ENCODE measurements around the gene MYOZ3. TPM values are rescaled to one million over a fixed set of nuclear protein-coding genes. Genes with fewer than 3 reads are reported as not detected.

The MYOZ3 gene
- total RNA-seq, 1 donor from 2014 or later, result 17.9 TPM

GRCh38 chr5:150653145-150653761, 7.8 kb upstream of the MYOZ3 start:
- intact Hi-C loops (cut with DNase I), result no loop called here
- DNase-seq (ENCODE audit: low spot score) (no peak), ATAC-seq (no peak)

GRCh38 chr5:150653762-150654556, 7.1 kb upstream of the MYOZ3 start:
- DNase-seq (ENCODE audit: low spot score), result no peak
- ATAC-seq, result no peak
- intact Hi-C loops (cut with DNase I), result no loop called here

- ATAC-seq, result no peak
- DNase-seq (ENCODE audit: low spot score), result no peak
- intact Hi-C loops (cut with DNase I), result no loop called here
Measured at GRCh38 chr5:150655221-150655620, 5.8 kb upstream of the MYOZ3 start.

- ATAC-seq, result peak; percentile 44
- intact Hi-C loops (cut with DNase I), result loop anchor here (2.0 kb wide), 1 partner anchor 98 kb away; no protein-coding TSS in a partner anchor
- peak; percentile 87 for DNase-seq (ENCODE audit: low spot score)
Measured at GRCh38 chr5:150656191-150657132, 4.6 kb upstream of the MYOZ3 start.

GRCh38 chr5:150658121-150658520, 2.9 kb upstream of the MYOZ3 start:
- DNase-seq (ENCODE audit: low spot score), result no peak
- intact Hi-C loops (cut with DNase I), result no loop called here
- no peak for ATAC-seq

- no peak for DNase-seq (ENCODE audit: low spot score)
- no peak for ATAC-seq
- intact Hi-C loops (cut with DNase I), result no loop called here
Measured at GRCh38 chr5:150658699-150659265, 2.3 kb upstream of the MYOZ3 start.

- no peak for DNase-seq (ENCODE audit: low spot score)
- intact Hi-C loops (cut with DNase I), result no loop called here
- ATAC-seq, result no peak
Measured at GRCh38 chr5:150659360-150660107, 1.5 kb upstream of the MYOZ3 start.

- intact Hi-C loops (cut with DNase I), result no loop called here
- ATAC-seq (peak; percentile 8), DNase-seq (ENCODE audit: low spot score) (no peak)
Measured at GRCh38 chr5:150660108-150660831, 781 bp upstream of the MYOZ3 start.

GRCh38 chr5:150661821-150662596, 958 bp downstream of the MYOZ3 start:
- no peak for DNase-seq (ENCODE audit: low spot score)

GRCh38 chr5:150662731-150663516, 1.9 kb downstream of the MYOZ3 start:
- DNase-seq (ENCODE audit: low spot score), result no peak
- intact Hi-C loops (cut with DNase I), result no loop called here

More at GRCh38 chr5:150661821-150662596, 958 bp downstream of the MYOZ3 start:
- ATAC-seq, result no peak
- intact Hi-C loops (cut with DNase I), result no loop called here

GRCh38 chr5:150663936-150664335, 2.9 kb downstream of the MYOZ3 start:
- ATAC-seq, result no peak
- intact Hi-C loops (cut with DNase I), result no loop called here

More at GRCh38 chr5:150662731-150663516, 1.9 kb downstream of the MYOZ3 start:
- ATAC-seq, result no peak

GRCh38 chr5:150665044-150665443, 4.0 kb downstream of the MYOZ3 start:
- ATAC-seq (peak; percentile 79), DNase-seq (ENCODE audit: low spot score) (no peak)
- intact Hi-C loops (cut with DNase I), result no loop called here

More at GRCh38 chr5:150663936-150664335, 2.9 kb downstream of the MYOZ3 start:
- no peak for DNase-seq (ENCODE audit: low spot score)

- intact Hi-C loops (cut with DNase I), result no loop called here
- ATAC-seq, result no peak
- no peak for DNase-seq (ENCODE audit: low spot score)
Measured at GRCh38 chr5:150670275-150670947, 9.4 kb downstream of the MYOZ3 start.

- ATAC-seq (no peak), DNase-seq (ENCODE audit: low spot score) (no peak)
- intact Hi-C loops (cut with DNase I), result no loop called here
Measured at GRCh38 chr5:150670948-150671310, 9.9 kb downstream of the MYOZ3 start.

- no peak for DNase-seq (ENCODE audit: low spot score)
- peak; percentile 2 for ATAC-seq
Measured at GRCh38 chr5:150671509-150672236, 10.6 kb downstream of the MYOZ3 start.

More at GRCh38 chr5:150671509-150672236, 10.6 kb downstream of the MYOZ3 start:
- intact Hi-C loops (cut with DNase I), result no loop called here
